ENCODE data around the gene NEK3. TPM values are rescaled to one million over a fixed set of nuclear protein-coding genes. Genes with fewer than 3 reads are reported as not detected.
"Not testable (repeated sequence)": the region's sequence is repeated elsewhere in the genome, so short reads cannot be mapped to it uniquely, and the experiment has no call there.

The NEK3 gene
- polyA plus RNA-seq, 2 of the 4 experiments (the other 2 are of a cell fraction) = 6.5 to 19.3 TPM

- ChIA-PET CTCF (interaction anchor here (1.0 kb wide), 1 partner anchor 22 kb away, joined by 3 read pairs; no protein-coding TSS in a partner anchor), POLR2A (no interaction called here)
- no peak for ATAC-seq
- WGBS (ENCODE audit: missing lambda C conversion rate) = 84% methylated on average over 1 of the region's 1 CpG
- H3K9me3 ChIP-seq = no peaks in the 10 kb centered on the region
- TF ChIP-seq POLR2A (IDR thresholded peaks at IDR 0.05; ENCODE audit: low read length) = no peak
- no peak for TF ChIP-seq CHD2 (IDR thresholded peaks at IDR 0.05; ENCODE audit: low read length, partially characterized antibody)
- no peak for TF ChIP-seq RAD21 (conservative IDR thresholded peaks at IDR 0.05 in 1 of 2, IDR thresholded peaks at IDR 0.05 in 1 of 2)
- no peak for TF ChIP-seq EP300 (IDR thresholded peaks at IDR 0.05)
- TF ChIP-seq CEBPB (IDR thresholded peaks at IDR 0.05) = peak in 1 of 2 experiments; percentile 44; a peak in 1 of 4 replicates
- no peak overlapping the region for H3K4me3 ChIP-seq
- no peaks in the 10 kb centered on the region; the same call in 1 of the 3 replicates for H3K4me1 ChIP-seq
- no peak for FAIRE-seq
- DNase-seq (ENCODE audit: low read depth in 1 of 2, low spot score in 1 of 2) = peak in 1 of 2 experiments; percentile 2
- peak overlapping the region in 1 of 2 experiments; percentile 53; a peak in 2 of 6 replicates for H3K27ac ChIP-seq
- H3K4me2 ChIP-seq = peak overlapping the region; percentile 5; the same call in 2 of the 3 replicates
These were observed 54.8 kb downstream of the NEK3 start for GRCh38 chr13:52104624-52105023.

- POLR2A ChIA-PET = no interaction called here
- ATAC-seq = no peak
- no peaks in the 10 kb centered on the region for H3K9me3 ChIP-seq
- no peak overlapping the region for H3K4me3 ChIP-seq
- no peak for DNase-seq (ENCODE audit: low read depth in 1 of 2, low spot score in 1 of 2)
- no peak for FAIRE-seq
- H3K27ac ChIP-seq = no peak overlapping the region
- no peak overlapping the region for H3K4me2 ChIP-seq
- TF ChIP-seq POLR2A (IDR thresholded peaks at IDR 0.05; ENCODE audit: low read length) = no peak
- no peak for TF ChIP-seq ATOH8 (CRISPR knock-in tag; IDR thresholded peaks at IDR 0.05; ENCODE audit: low read depth)
- no peak for TF ChIP-seq CHD4 (IDR thresholded peaks at IDR 0.05; ENCODE audit: borderline replicate concordance)
- no peak for TF ChIP-seq HOXA7 (CRISPR knock-in tag; IDR thresholded peaks at IDR 0.05)
- TF ChIP-seq FOSL2 (IDR thresholded peaks at IDR 0.05) = no peak
- no peak for TF ChIP-seq FOSL2 (CRISPR knock-in tag; IDR thresholded peaks at IDR 0.05)
- no peak for TF ChIP-seq KDM5A (IDR thresholded peaks at IDR 0.05)
- TF ChIP-seq HMGXB4 (CRISPR knock-in tag; IDR thresholded peaks at IDR 0.05; ENCODE audit: borderline replicate concordance) = no peak
- TF ChIP-seq SMC3 (IDR thresholded peaks at IDR 0.05) = no peak
- TF ChIP-seq RFX5 (IDR thresholded peaks at IDR 0.05) = no peak
- no peak for TF ChIP-seq CEBPB (IDR thresholded peaks at IDR 0.05)
- TF ChIP-seq NFE2L2 (conservative IDR thresholded peaks at IDR 0.05; ENCODE audit: low read length) = no peak
- CTCF ChIA-PET = interaction anchor here (0.6 kb wide), 1 partner anchor 955 kb away, joined by 3 read pairs; no protein-coding TSS in a partner anchor
- 71% methylated on average over 5 of the region's 5 CpGs for WGBS (ENCODE audit: missing lambda C conversion rate)
- H3K4me1 ChIP-seq = no peaks in the 10 kb centered on the region; the same call in 1 of the 3 replicates
These were observed 56.0 kb downstream of the NEK3 start for GRCh38 chr13:52103386-52103785.

- ATAC-seq; POLR2A ChIA-PET; H3K9me3 ChIP-seq; H3K4me3 ChIP-seq; H3K27ac ChIP-seq; DNase-seq (ENCODE audit: low read depth in 1 of 2, low spot score in 1 of 2); FAIRE-seq; H3K4me1 ChIP-seq; H3K4me2 ChIP-seq: not testable (repeated sequence)
- 90% methylated on average over 3 of the region's 3 CpGs for WGBS (ENCODE audit: missing lambda C conversion rate)
- CTCF ChIA-PET = interaction anchor here (3.0 kb wide), 1 partner anchor 26 kb away, joined by 10 read pairs; the partner anchor contains the start of gene NEK5
These were observed 57.0 kb downstream of the NEK3 start for GRCh38 chr13:52102423-52102822.

- 72% methylated on average over 5 of the region's 5 CpGs for WGBS (ENCODE audit: missing lambda C conversion rate)
- ChIA-PET POLR2A (no interaction called here), CTCF (no interaction called here)
- H3K4me3 ChIP-seq = no peak overlapping the region
- H3K27ac ChIP-seq = no peak overlapping the region
- ATAC-seq (no peak), DNase-seq (ENCODE audit: low read depth in 1 of 2, low spot score in 1 of 2) (no peak), FAIRE-seq (no peak)
- H3K9me3 ChIP-seq = no peaks in the 10 kb centered on the region
- TF ChIP-seq TP53 (CRISPR knock-in tag; IDR thresholded peaks at IDR 0.05) = no peak
- TF ChIP-seq POLR2AphosphoS2 (conservative IDR thresholded peaks at IDR 0.05; ENCODE audit: low read length) = no peak
- TF ChIP-seq FOSL2 (IDR thresholded peaks at IDR 0.05) = no peak
- TF ChIP-seq FOSL2 (CRISPR knock-in tag; IDR thresholded peaks at IDR 0.05) = no peak
- no peak for TF ChIP-seq ZC3H11A (IDR thresholded peaks at IDR 0.05)
- TF ChIP-seq GATA3 (IDR thresholded peaks at IDR 0.05; ENCODE audit: borderline replicate concordance) = no peak
- TF ChIP-seq JUNB (IDR thresholded peaks at IDR 0.05) = no peak
- TF ChIP-seq CBX8 (IDR thresholded peaks at IDR 0.05) = no peak
- TF ChIP-seq EP300 (IDR thresholded peaks at IDR 0.05) = no peak
- TF ChIP-seq FOXS1 (CRISPR knock-in tag; IDR thresholded peaks at IDR 0.05) = no peak
- no peak for TF ChIP-seq SMC3 (IDR thresholded peaks at IDR 0.05)
- TF ChIP-seq CHD4 (IDR thresholded peaks at IDR 0.05; ENCODE audit: borderline replicate concordance) = no peak
- no peak for TF ChIP-seq JUN (IDR thresholded peaks at IDR 0.05)
- no peak for TF ChIP-seq ZNF302 (CRISPR knock-in tag; IDR thresholded peaks at IDR 0.05)
- no peak for TF ChIP-seq NR3C1 (IDR thresholded peaks at IDR 0.05)
- no peak for TF ChIP-seq EHF (CRISPR knock-in tag; IDR thresholded peaks at IDR 0.05)
- no peak for TF ChIP-seq PBX3 (IDR thresholded peaks at IDR 0.05)
- TF ChIP-seq ATOH8 (CRISPR knock-in tag; IDR thresholded peaks at IDR 0.05; ENCODE audit: low read depth) = no peak
- no peak for TF ChIP-seq NPAS2 (CRISPR knock-in tag; IDR thresholded peaks at IDR 0.05; ENCODE audit: borderline replicate concordance)
- no peak overlapping the region for H3K4me2 ChIP-seq
- no peaks in the 10 kb centered on the region for H3K4me1 ChIP-seq
These were observed 62.2 kb downstream of the NEK3 start for GRCh38 chr13:52097197-52097596.
